ENCODE data around the gene RUFY4. TPM values are rescaled to one million over a fixed set of nuclear protein-coding genes. Genes with fewer than 3 reads are reported as not detected.

Gene RUFY4
- total RNA-seq, 3 donors from 2014 or later = 2.8 TPM; not detected in 2

DNA sequence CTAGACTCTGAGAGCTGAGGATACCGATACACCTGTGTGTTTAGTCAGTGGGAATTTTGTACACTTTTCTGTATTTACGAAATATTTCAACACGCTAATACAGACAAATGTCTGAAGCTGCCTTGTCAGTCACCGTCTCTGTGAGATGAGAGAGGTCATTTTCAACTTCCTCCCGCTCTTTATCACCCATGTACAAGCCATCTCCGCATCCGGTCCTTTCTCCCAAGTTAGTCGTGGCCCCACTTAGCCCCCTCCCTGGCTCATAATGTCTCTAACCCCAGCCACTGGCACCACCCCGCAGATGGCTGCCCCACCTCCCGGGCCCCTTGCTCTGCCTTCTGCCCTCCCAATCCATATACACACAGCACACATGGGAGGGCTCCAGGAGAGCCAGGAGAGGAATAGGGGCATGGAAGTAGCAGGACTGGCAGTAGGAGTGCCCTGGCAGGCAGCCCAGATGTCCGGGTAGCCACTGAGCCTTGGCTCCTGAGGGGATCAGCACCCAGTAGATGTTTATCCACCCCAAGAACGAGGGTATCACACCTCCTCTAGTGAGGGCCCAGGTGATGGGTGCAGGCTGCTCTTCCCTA lies 2.0 kb upstream of the RUFY4 start:
- Histone ChIP-seq H3K36me3 (no peaks in the 10 kb centered on the region), H3K27me3 (no peaks in the 10 kb centered on the region), H3K27ac (no peak overlapping the region), H3K4me1 (no peaks in the 10 kb centered on the region), H3K9me3 (no peaks in the 10 kb centered on the region), H3K4me3 (no peak overlapping the region)
- DNase-seq (ENCODE audit: low spot score in 2 of 2) = no peak
- TF ChIP-seq POLR2A (IDR thresholded peaks at IDR 0.05) (no peak), POLR2AphosphoS5 (IDR thresholded peaks at IDR 0.05) (no peak)
- TF ChIP-seq, protein P1, sequence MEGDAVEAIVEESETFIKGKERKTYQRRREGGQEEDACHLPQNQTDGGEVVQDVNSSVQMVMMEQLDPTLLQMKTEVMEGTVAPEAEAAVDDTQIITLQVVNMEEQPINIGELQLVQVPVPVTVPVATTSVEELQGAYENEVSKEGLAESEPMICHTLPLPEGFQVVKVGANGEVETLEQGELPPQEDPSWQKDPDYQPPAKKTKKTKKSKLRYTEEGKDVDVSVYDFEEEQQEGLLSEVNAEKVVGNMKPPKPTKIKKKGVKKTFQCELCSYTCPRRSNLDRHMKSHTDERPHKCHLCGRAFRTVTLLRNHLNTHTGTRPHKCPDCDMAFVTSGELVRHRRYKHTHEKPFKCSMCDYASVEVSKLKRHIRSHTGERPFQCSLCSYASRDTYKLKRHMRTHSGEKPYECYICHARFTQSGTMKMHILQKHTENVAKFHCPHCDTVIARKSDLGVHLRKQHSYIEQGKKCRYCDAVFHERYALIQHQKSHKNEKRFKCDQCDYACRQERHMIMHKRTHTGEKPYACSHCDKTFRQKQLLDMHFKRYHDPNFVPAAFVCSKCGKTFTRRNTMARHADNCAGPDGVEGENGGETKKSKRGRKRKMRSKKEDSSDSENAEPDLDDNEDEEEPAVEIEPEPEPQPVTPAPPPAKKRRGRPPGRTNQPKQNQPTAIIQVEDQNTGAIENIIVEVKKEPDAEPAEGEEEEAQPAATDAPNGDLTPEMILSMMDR (IDR thresholded peaks at IDR 0.05) = no peak
- intact Hi-C loops (cut with DNase I; ENCODE audit: low total_unique reads) = no loop called here

DNA sequence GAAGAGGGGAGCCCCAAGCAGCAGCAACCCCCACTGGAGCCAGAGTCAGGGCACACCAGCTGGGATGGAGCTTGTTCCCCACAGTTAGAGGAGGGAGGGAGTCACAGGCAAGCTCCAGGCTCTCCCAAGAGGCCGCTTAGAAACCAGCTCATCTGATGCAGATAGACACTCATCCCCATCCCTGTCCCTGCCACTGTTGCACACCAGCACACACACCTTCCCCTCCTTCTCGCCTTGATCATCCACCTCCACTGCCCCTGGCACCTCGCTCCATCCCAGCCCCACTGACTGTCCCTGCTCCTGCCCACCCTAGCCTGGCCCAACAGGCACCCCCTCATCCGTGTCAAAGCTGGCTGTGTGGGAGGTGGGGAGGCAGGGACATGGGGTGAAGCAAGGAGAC lies 1.5 kb upstream of the RUFY4 start:
- intact Hi-C loops (cut with DNase I; ENCODE audit: low total_unique reads) = no loop called here
- TF ChIP-seq POLR2A (IDR thresholded peaks at IDR 0.05) (no peak), POLR2AphosphoS5 (IDR thresholded peaks at IDR 0.05) (no peak)
- TF ChIP-seq, protein P1 (IDR thresholded peaks at IDR 0.05) = no peak
- Histone ChIP-seq H3K4me3 (no peak overlapping the region), H3K36me3 (no peaks in the 10 kb centered on the region), H3K4me1 (no peaks in the 10 kb centered on the region), H3K27me3 (no peaks in the 10 kb centered on the region), H3K27ac (no peak overlapping the region), H3K9me3 (no peaks in the 10 kb centered on the region)
- no peak for DNase-seq (ENCODE audit: low spot score in 2 of 2)

DNA sequence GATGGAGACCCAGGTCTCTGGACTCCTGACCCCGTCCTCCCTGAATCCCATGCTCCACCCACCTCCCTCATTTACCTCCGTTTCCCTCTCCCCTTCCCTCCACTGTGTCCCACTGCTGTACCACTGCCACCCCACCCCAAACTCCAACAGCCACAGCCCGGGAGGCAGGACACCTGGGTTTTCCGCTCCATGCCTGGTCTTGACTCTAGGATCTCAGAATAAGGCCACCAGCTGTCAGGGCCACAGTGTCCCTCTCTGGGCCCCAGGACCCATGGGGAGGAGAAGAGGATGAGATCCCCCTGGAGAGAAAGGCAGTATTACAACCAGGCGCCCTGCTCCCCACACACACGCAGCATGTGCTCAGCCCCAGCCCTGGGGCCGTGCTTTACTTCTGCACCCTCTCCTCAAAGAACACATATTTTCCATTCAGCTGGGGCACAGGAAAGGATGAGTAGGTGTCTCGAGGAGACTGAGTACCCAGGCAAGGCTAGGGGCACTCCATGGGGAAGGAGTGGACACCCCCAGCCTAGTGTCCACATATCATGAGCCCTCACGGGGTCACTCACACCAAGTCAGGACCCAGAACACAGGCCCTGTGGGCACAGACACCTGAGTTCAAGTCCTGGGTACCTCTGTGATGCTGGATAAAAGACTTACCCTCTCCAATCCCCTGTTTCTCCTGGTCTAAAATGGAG lies 700 bp downstream of the RUFY4 start:
- no peak overlapping the region for H3K4me3 ChIP-seq
- intact Hi-C loops (cut with DNase I; ENCODE audit: low total_unique reads) = loop anchor here (2.0 kb wide), 1 partner anchor 53 kb away; no protein-coding TSS in a partner anchor

DNA sequence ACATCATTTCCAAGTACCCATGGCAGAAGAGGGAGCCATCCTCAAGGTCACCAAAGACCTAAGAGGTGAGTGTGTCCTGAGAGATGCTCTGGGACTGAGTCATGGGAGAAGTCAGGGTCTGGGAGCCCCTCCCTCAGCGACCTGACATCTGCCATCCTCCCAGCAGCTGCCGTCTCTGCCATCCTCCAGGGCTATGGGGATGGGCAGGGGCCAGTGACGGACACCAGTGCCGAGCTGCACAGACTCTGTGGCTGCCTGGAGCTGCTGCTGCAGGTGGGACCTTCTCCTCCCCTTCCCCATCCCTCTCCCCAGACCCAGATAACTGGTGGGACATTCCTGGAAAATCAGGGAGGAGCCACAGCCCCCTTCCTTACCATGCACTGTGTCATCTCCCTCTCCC lies 1.5 kb downstream of the RUFY4 start:
- Histone ChIP-seq H3K36me3 (no peaks in the 10 kb centered on the region), H3K4me3 (no peak overlapping the region), H3K27ac (no peak overlapping the region), H3K4me1 (no peaks in the 10 kb centered on the region), H3K9me3 (no peaks in the 10 kb centered on the region), H3K27me3 (no peaks in the 10 kb centered on the region)
- DNase-seq (ENCODE audit: low spot score in 2 of 2) = no peak
- intact Hi-C loops (cut with DNase I; ENCODE audit: low total_unique reads) = loop anchor here (2.0 kb wide), 1 partner anchor 52 kb away; no protein-coding TSS in a partner anchor
- TF ChIP-seq POLR2AphosphoS5 (IDR thresholded peaks at IDR 0.05) (no peak), POLR2A (IDR thresholded peaks at IDR 0.05) (no peak)
- TF ChIP-seq, protein P1 (IDR thresholded peaks at IDR 0.05) = no peak

More for the DNA sequence above, 700 bp downstream of the RUFY4 start:
- H3K36me3 ChIP-seq = no peaks in the 10 kb centered on the region
- H3K27me3 ChIP-seq = no peaks in the 10 kb centered on the region
- no peak overlapping the region for H3K27ac ChIP-seq
- no peaks in the 10 kb centered on the region for H3K4me1 ChIP-seq
- DNase-seq (ENCODE audit: low spot score in 2 of 2) = no peak
- no peaks in the 10 kb centered on the region for H3K9me3 ChIP-seq
- TF ChIP-seq POLR2AphosphoS5 (IDR thresholded peaks at IDR 0.05) (no peak), POLR2A (IDR thresholded peaks at IDR 0.05) (no peak)
- TF ChIP-seq, protein P1 (IDR thresholded peaks at IDR 0.05) = no peak

DNA sequence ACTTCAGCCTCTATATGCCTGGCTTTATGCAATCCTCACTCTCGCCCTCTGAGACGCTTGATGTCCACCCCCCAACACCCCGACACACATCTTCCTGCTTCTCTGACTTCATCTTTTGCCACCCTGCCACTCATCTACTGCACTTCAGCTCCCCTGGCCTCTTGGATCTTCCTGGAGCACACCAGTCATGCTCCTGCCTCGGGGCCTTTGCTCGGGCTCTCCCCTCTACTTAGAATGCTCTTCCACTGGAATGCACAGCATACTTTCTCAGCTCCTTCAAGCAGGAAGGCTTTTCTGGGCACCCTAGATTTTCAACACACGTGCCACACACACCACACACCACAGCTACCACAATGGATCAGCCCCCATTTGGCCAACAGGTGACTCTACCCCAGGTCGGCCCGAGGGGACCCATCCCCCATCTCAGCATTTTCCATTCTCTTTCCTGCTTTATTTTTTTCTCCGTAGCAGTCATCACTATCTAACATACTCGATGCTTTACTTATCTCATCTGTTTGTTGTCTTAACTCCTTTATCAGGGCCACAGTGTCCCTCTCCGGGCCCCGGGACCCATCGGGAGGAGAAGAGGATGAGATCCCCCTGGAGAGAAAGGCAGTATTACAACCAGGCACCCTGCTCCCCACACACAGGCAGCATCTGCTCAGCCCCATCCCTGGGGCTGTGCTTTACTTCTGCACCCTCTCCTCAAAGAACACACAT lies 2.3 kb downstream of the RUFY4 start:
- H3K4me1 ChIP-seq = no peaks in the 10 kb centered on the region
- no peaks in the 10 kb centered on the region for H3K9me3 ChIP-seq
- H3K27me3 ChIP-seq = no peaks in the 10 kb centered on the region
- no peak overlapping the region for H3K4me3 ChIP-seq
- no peak overlapping the region for H3K27ac ChIP-seq
- H3K36me3 ChIP-seq = no peaks in the 10 kb centered on the region
- no peak for DNase-seq (ENCODE audit: low spot score in 2 of 2)
- intact Hi-C loops (cut with DNase I; ENCODE audit: low total_unique reads) = loop anchor here (2.0 kb wide), 1 partner anchor 51 kb away; no protein-coding TSS in a partner anchor
- TF ChIP-seq POLR2AphosphoS5 (IDR thresholded peaks at IDR 0.05) = no peak
- TF ChIP-seq, protein P1 (IDR thresholded peaks at IDR 0.05) = no peak
- TF ChIP-seq POLR2A (IDR thresholded peaks at IDR 0.05) = no peak
